Fibroblast of lung (primary cell): Measurements from ENCODE around the gene NFASC.

Source experiments
- CTCF ChIP-seq, 2 donors: IDR thresholded peaks in 1 of 2; conservative IDR thresholded peaks in 1 of 2; 1 replicate in 1 of 2; 2 replicates in 1 of 2; pipeline ENCODE4 v1.5.1; 2011 to 2012; ENCODE audit warnings: low read length in 2 of 2, control low read depth in 1 of 2, inconsistent platforms in 1 of 2, low read depth in 1 of 2, mild to moderate bottlenecking in 1 of 2
- EZH2 ChIP-seq: IDR thresholded peaks from 2 replicates; pipeline ENCODE4 v1.5.1; 2012; ENCODE audit warnings: low read length, control low read depth, mild to moderate bottlenecking; ENCODE audit errors: missing control alignments

GRCh38 chr1:204836856-204837255, 33.8 kb upstream of the NFASC start:
- TF ChIP-seq CTCF (conservative IDR thresholded peaks at IDR 0.05 in 1 of 2, IDR thresholded peaks at IDR 0.05 in 1 of 2; ENCODE audit: low read depth in 1 of 2, low read length in 2 of 2) (no peak), EZH2 (no peak)
